GM18870 (cell line): ENCODE results near the gene ADARB1.

Experiments
- ATAC-seq: cut with Tn5 transposase; IDR thresholded peaks from one replicate; pipeline ENCODE4 v1.9.1; 2021; ENCODE audit warnings: moderate library complexity; ENCODE audit not compliant: unreplicated experiment

ADARB1 gene

GRCh38 chr21:45162809-45163208 lies 88.4 kb downstream of the ADARB1 start:
- ATAC-seq = no peak

- ATAC-seq = no peak
These were observed 89.2 kb downstream of the ADARB1 start for GRCh38 chr21:45163413-45164123.

- no peak for ATAC-seq
These were observed 89.7 kb downstream of the ADARB1 start for GRCh38 chr21:45164124-45164511.

- ATAC-seq = no peak
These were observed 90.5 kb downstream of the ADARB1 start for GRCh38 chr21:45164838-45165237.

GRCh38 chr21:45166931-45167330 lies 92.6 kb downstream of the ADARB1 start:
- ATAC-seq = no peak

- no peak for ATAC-seq
These were observed 93.4 kb downstream of the ADARB1 start for GRCh38 chr21:45167796-45168222.

GRCh38 chr21:45168522-45168921 lies 94.1 kb downstream of the ADARB1 start:
- ATAC-seq = no peak

GRCh38 chr21:45169001-45169400 lies 94.6 kb downstream of the ADARB1 start:
- ATAC-seq = no peak

- ATAC-seq = no peak
These were observed 95.3 kb downstream of the ADARB1 start for GRCh38 chr21:45169682-45170081.

- ATAC-seq = no peak
These were observed 96.6 kb downstream of the ADARB1 start for GRCh38 chr21:45170987-45171386.

GRCh38 chr21:45172420-45172819 lies 98.0 kb downstream of the ADARB1 start:
- no peak for ATAC-seq

GRCh38 chr21:45175326-45176095 lies 101.1 kb downstream of the ADARB1 start:
- no peak for ATAC-seq

GRCh38 chr21:45176141-45176540 lies 101.8 kb downstream of the ADARB1 start:
- no peak for ATAC-seq

GRCh38 chr21:45177039-45177438 lies 102.7 kb downstream of the ADARB1 start:
- no peak for ATAC-seq

- ATAC-seq = no peak
These were observed 103.8 kb downstream of the ADARB1 start for GRCh38 chr21:45178070-45178608.

GRCh38 chr21:45178971-45179370 lies 104.6 kb downstream of the ADARB1 start:
- ATAC-seq = no peak

- no peak for ATAC-seq
These were observed 105.3 kb downstream of the ADARB1 start for GRCh38 chr21:45179568-45180245.

GRCh38 chr21:45180246-45180599 lies 105.8 kb downstream of the ADARB1 start:
- ATAC-seq = no peak

GRCh38 chr21:45182958-45183357 lies 108.6 kb downstream of the ADARB1 start:
- ATAC-seq = no peak

GRCh38 chr21:45183852-45184251 lies 109.5 kb downstream of the ADARB1 start:
- no peak for ATAC-seq

GRCh38 chr21:45184869-45185268 lies 110.5 kb downstream of the ADARB1 start:
- no peak for ATAC-seq

- ATAC-seq = no peak
These were observed 112.3 kb downstream of the ADARB1 start for GRCh38 chr21:45186709-45187108.
